T-helper 17 cell (primary cell): ENCODE measurements around the gene MRPL28. TPM values are rescaled to one million over a fixed set of nuclear protein-coding genes. Genes with fewer than 3 reads are reported as not detected.

Experiments
- ATAC-seq: fragments of 150-1000 bp; cut with Tn5 transposase; 2 replicates; pipeline ENCODE4 v1.10.0; 2021; ENCODE audit warnings: mild to moderate bottlenecking, moderate library complexity
- DNase-seq, 3 donors: peaks; one replicate each; pipeline versions ENCODE4 v3.0.0 to v3.0.0-alpha.2; 2020 to 2021
- H3K9me3 ChIP-seq: one replicate; pipeline ENCODE4 v1.7.0; 2013; ENCODE audit warnings: low read length, mild to moderate bottlenecking; ENCODE audit not compliant: control insufficient read depth, poor library complexity, severe bottlenecking
- H3K27ac Mint-ChIP-seq: one replicate; pipeline ENCODE4 v1.8.0; 2022; ENCODE audit warnings: mild to moderate bottlenecking, moderate library complexity, mixed read lengths
- H3K27me3 Mint-ChIP-seq: one replicate; pipeline ENCODE4 v1.8.0; 2022; ENCODE audit warnings: mixed read lengths
- H3K36me3 Mint-ChIP-seq: one replicate; pipeline ENCODE4 v1.8.0; 2022; ENCODE audit warnings: low read depth, mixed read lengths
- H3K4me1 Mint-ChIP-seq: one replicate; pipeline ENCODE4 v1.8.0; 2022; ENCODE audit warnings: mild to moderate bottlenecking, mixed read lengths
- H3K4me3 Mint-ChIP-seq: one replicate; pipeline ENCODE4 v1.8.0; 2022; ENCODE audit warnings: mild to moderate bottlenecking, moderate library complexity, mixed read lengths
- total RNA-seq, 4 donors: library from RNA in 2 of 4; stranded (reverse) in 2 of 4; gene quantifications; one replicate each; pipeline ENCODE4 v1.2.3 and lab custom pipeline; 2022 to 2026

MRPL28 gene
- total RNA-seq, 2 donors from 2014 or later, result 25.2 to 25.9 TPM

DNA sequence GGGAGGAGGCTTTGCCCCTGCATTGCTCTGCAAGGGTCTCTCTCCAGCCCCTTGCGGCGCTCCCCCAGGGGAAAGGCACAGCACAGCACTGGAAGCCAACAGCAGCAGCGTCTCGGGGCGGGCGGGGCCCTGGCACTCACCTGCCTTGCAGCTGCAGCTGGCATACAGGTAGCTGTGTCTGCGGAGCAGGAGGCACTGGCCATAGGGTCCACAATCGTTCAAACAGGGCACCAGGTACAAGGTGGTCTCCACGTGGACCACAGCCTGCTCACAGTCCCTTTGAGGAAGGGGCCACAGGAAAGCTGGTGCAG, 4.2 kb upstream of the MRPL28 start:
- H3K27ac Mint-ChIP-seq, result no peak overlapping the region
- DNase-seq, result no peak
- no peaks in the 10 kb centered on the region for H3K27me3 Mint-ChIP-seq
- peaks cover 14% of the 10 kb centered on the region for H3K4me1 Mint-ChIP-seq
- H3K4me3 Mint-ChIP-seq, result no peak overlapping the region
- ATAC-seq, result no peak
- H3K36me3 Mint-ChIP-seq, result peaks cover 2% of the 10 kb centered on the region
- no peaks in the 10 kb centered on the region for H3K9me3 ChIP-seq

DNA sequence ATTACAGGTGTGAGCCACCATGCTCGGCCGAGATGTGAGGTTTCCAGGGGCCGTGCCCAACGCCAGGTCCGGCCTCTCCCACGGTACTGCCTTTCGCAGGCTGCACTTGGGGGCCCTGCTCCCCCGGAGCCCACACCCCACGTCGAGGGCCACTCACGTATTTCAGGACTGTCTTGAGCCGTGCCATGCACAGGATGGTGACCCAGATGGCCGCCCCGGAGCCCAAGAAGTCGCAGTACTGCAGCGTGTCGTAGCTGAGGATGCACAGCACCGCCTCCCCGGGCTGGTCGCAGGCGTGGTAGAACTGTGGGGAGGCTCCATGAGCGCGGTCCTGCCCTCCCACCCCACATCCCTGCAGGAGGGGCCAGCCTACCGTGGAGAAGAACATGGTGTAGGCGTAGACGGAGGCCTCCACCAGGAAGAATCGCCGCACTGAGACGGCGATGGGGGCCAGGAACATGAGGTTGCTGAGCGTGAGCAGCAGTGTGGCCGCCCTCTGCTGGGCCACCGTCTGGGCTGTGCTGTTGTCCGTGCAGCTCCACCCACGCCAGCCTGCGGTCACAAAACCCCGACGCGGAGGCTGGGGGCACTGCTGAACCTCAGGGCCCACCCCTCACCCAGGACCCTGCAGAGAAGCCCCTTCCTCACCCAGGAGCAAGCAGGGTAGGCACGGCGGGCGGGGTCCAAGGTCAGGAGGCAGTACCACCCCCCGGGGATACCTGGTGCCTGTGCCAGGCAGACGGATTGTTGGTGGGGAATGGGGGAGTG, 3.7 kb upstream of the MRPL28 start:
- Mint-ChIP-seq H3K27me3 (no peaks in the 10 kb centered on the region), H3K4me3 (no peak overlapping the region), H3K4me1 (peaks cover 11% of the 10 kb centered on the region), H3K27ac (no peak overlapping the region), H3K36me3 (peaks cover 2% of the 10 kb centered on the region)
- no peak for DNase-seq
- H3K9me3 ChIP-seq, result no peaks in the 10 kb centered on the region
- no peak for ATAC-seq

- no peaks in the 10 kb centered on the region for H3K27me3 Mint-ChIP-seq
- H3K36me3 Mint-ChIP-seq, result peaks cover 2% of the 10 kb centered on the region
- DNase-seq (no peak), ATAC-seq (no peak)
- H3K27ac Mint-ChIP-seq, result no peak overlapping the region
- no peak overlapping the region for H3K4me3 Mint-ChIP-seq
- peaks cover 11% of the 10 kb centered on the region for H3K4me1 Mint-ChIP-seq
- no peaks in the 10 kb centered on the region for H3K9me3 ChIP-seq
Measured at GRCh38 chr16:373020-373598, 2.8 kb upstream of the MRPL28 start.

DNA sequence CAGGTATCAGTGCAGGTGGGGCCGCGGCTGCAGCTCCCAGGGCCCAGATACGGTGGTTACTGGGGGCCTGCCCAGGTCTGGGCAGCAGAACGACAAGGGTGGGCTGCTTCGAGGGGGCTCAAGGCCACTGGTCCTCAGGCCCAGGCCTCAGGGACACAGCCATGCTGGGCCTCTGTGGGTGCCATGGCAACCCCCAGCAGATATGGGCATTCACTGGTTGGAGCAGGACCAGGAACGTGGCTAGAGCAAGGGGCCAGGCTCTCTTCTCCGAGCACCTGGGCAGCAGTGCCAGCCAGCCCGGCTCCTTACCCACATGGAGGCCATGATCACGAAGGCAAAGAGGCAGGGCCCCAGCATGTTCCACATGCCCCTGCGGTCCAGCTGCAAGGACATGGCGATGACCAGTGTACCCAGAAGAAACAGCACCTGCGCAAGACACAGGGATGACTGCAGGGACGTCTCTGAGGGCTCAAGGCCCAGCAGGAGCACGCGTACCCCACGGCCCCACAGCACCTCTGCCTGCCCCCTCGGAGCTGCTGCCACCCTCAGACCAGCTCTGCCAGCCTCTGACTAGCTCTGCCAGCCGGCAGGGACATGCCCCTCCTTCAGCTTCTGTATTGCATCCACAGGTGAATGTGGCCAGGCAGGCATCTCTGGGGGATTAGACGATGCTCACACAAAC, 2.1 kb upstream of the MRPL28 start:
- Mint-ChIP-seq H3K4me1 (peaks cover 11% of the 10 kb centered on the region), H3K27me3 (no peaks in the 10 kb centered on the region), H3K36me3 (peaks cover 2% of the 10 kb centered on the region), H3K4me3 (no peak overlapping the region), H3K27ac (no peak overlapping the region)
- no peak for ATAC-seq
- DNase-seq, result no peak
- no peaks in the 10 kb centered on the region for H3K9me3 ChIP-seq

DNA sequence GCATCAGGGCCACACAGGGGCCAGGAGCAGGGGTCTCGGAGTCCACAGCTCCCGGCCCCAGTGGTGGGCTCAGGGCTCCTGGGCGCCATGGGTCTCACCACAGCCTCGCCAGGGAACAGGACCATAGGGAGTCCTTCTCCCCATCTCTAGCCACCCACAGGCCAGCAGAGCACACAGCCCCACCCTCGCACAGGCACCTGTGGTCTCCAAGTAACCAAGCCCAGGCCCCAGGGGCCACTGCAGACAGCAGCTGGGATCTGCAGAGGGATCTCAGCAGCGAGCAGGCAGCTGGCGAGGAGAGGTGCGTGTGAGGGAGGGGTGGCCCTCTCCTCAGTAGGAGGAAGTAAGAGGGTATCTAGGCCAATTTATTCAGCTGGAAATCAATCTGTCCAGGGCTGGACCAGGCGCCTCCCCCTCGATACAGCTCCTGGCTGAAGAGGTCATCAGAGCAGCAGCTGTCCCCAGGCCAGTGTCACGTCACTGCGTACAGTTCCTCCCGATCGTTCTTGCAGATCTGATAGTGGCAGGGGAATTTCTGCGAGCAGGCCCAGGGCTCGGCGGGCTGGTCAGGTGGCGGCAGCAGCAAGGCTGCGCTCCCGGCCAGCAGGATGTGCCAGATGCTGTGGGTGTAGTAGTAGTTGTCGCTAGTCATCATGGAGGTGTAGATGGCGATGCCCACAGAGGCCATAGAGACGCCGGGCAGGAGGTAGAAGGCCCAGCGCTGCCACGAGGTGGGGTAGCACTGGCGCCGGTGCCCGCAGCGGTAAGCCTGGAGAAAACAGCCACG, 1.4 kb upstream of the MRPL28 start:
- Mint-ChIP-seq H3K27ac (no peak overlapping the region), H3K4me3 (no peak overlapping the region), H3K36me3 (peaks cover 5% of the 10 kb centered on the region)

GRCh38 chr16:370979-371514, 709 bp upstream of the MRPL28 start:
- Mint-ChIP-seq H3K27ac (peak overlapping the region; percentile 83), H3K36me3 (peaks cover 5% of the 10 kb centered on the region), H3K4me1 (peaks cover 11% of the 10 kb centered on the region), H3K4me3 (peak overlapping the region; percentile 98), H3K27me3 (no peaks in the 10 kb centered on the region)
- no peaks in the 10 kb centered on the region for H3K9me3 ChIP-seq
- DNase-seq (no peak), ATAC-seq (no peak)

More for the DNA sequence above, 1.4 kb upstream of the MRPL28 start:
- H3K9me3 ChIP-seq, result no peaks in the 10 kb centered on the region
- Mint-ChIP-seq H3K27me3 (no peaks in the 10 kb centered on the region), H3K4me1 (peaks cover 11% of the 10 kb centered on the region)
- ATAC-seq (no peak), DNase-seq (no peak)

DNA sequence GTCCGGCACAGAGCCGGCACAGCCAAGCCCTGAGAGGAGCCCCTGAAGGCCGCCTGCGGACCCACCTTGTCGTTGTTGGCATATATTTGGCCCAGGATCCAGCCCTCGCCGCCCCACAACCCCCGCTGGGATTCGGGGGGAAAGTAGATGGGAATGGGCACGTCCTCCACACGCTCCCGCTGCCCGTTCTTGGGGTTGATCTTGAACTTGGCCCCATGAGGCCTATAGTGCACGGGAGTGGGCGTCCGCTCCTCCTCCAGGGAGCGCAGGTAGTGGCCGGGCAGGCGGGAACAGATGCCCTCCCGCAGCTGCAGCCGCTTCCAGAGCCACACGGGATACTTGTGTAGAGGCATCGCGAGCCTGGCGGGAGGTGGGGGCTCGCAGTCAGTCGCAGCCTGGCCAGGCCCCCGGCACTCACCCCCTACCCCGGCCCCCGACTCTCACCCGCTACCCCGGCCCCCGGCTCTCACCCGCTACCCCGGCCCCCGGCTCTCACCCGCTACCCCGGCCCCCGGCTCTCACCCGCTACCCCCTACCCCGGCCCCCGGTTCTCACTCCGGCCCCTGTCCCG, 387 bp downstream of the MRPL28 start:
- Mint-ChIP-seq H3K27me3 (no peaks in the 10 kb centered on the region), H3K36me3 (peaks cover 5% of the 10 kb centered on the region), H3K4me1 (peaks cover 11% of the 10 kb centered on the region), H3K27ac (peak overlapping the region; percentile 83), H3K4me3 (peak overlapping the region; percentile 98)
- H3K9me3 ChIP-seq, result no peaks in the 10 kb centered on the region
- DNase-seq (no peak), ATAC-seq (no peak)

DNA sequence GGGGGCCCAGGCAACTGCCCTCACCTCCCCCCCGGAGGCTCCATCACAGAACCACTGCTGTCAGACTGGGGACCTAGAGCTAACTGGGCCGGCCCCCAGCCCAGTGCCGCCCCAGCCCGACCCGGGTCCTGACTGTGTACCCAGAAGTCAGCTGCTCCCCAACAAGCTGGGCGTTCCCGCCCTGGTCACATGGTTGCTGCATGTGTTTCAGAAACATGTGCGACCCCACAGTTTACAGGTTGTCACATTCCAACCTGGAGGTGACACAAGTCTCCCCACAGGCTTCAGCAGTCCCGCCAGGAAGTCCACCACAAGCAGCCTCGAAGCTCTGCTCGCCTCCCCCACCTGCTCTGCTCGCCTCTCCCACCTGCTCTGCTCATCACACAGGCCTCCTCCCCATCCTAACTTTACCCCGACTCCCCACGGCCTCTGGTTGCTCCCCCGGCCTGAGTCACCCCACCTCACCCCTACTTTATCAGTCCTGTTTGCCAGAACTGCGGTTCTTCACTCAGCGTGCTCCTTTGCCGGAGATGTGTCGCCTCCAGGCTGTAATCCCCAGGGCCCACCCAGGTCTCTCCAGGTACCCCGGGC, 968 bp downstream of the MRPL28 start:
- no peak overlapping the region for H3K27ac Mint-ChIP-seq
- H3K4me1 Mint-ChIP-seq, result peaks cover 13% of the 10 kb centered on the region
- peak overlapping the region; percentile 36 for H3K4me3 Mint-ChIP-seq
- no peaks in the 10 kb centered on the region for H3K9me3 ChIP-seq
- ATAC-seq (no peak), DNase-seq (no peak)
- H3K27me3 Mint-ChIP-seq, result no peaks in the 10 kb centered on the region
- peaks cover 5% of the 10 kb centered on the region for H3K36me3 Mint-ChIP-seq

GRCh38 chr16:368388-369158, 1.8 kb downstream of the MRPL28 start:
- Mint-ChIP-seq H3K36me3 (peaks cover 5% of the 10 kb centered on the region), H3K27me3 (no peaks in the 10 kb centered on the region), H3K27ac (no peak overlapping the region), H3K4me3 (no peak overlapping the region), H3K4me1 (peaks cover 13% of the 10 kb centered on the region)
- DNase-seq, result no peak
- no peaks in the 10 kb centered on the region for H3K9me3 ChIP-seq
- ATAC-seq, result no peak

GRCh38 chr16:367333-367903, 2.9 kb downstream of the MRPL28 start:
- no peak overlapping the region for H3K4me3 Mint-ChIP-seq
- no peaks in the 10 kb centered on the region for H3K27me3 Mint-ChIP-seq

GRCh38 chr16:366476-366875, 3.9 kb downstream of the MRPL28 start:
- Mint-ChIP-seq H3K27ac (no peak overlapping the region), H3K4me3 (no peak overlapping the region), H3K27me3 (no peaks in the 10 kb centered on the region), H3K4me1 (peaks cover 16% of the 10 kb centered on the region), H3K36me3 (peaks cover 5% of the 10 kb centered on the region)
- DNase-seq (no peak), ATAC-seq (no peak)
- H3K9me3 ChIP-seq, result no peaks in the 10 kb centered on the region

More at GRCh38 chr16:367333-367903, 2.9 kb downstream of the MRPL28 start:
- peaks cover 13% of the 10 kb centered on the region for H3K4me1 Mint-ChIP-seq
- peaks cover 5% of the 10 kb centered on the region for H3K36me3 Mint-ChIP-seq
- DNase-seq (no peak), ATAC-seq (no peak)
- H3K27ac Mint-ChIP-seq, result no peak overlapping the region
- no peaks in the 10 kb centered on the region for H3K9me3 ChIP-seq
